Activated CD4-positive, CD25-positive, alpha-beta regulatory T cell treated with anti-CD3 and anti-CD28 coated beads, Interleukin-2, amount 50 U/mL, for 16 hours (primary cell): ENCODE results near the gene EPHB1.

Experiments used
- DNase-seq: peaks from one replicate; pipeline ENCODE4 v3.0.0-alpha.2; 2020; ENCODE audit warnings: low read depth, low spot score

EPHB1 gene

GRCh38 chr3:134794950-134795745 lies at the start of gene EPHB1:
Gene EPHB1 (plus strand): TSS chr3:134795260.
- DNase-seq, result peak; percentile 15

GRCh38 chr3:134748698-134749097 lies 46.4 kb upstream of the EPHB1 start:
- no peak for DNase-seq

GRCh38 chr3:134749174-134749573 lies 45.9 kb upstream of the EPHB1 start:
- DNase-seq, result no peak

GRCh38 chr3:134749802-134750553 lies 45.1 kb upstream of the EPHB1 start:
- DNase-seq, result no peak

- no peak for DNase-seq
Measured at GRCh38 chr3:134751831-134752230, 43.2 kb upstream of the EPHB1 start.

GRCh38 chr3:134752761-134753461 lies 42.1 kb upstream of the EPHB1 start:
- no peak for DNase-seq

- DNase-seq, result no peak
Measured at GRCh38 chr3:134753999-134754742, 40.9 kb upstream of the EPHB1 start.

GRCh38 chr3:134754768-134755559 lies 40.1 kb upstream of the EPHB1 start:
- no peak for DNase-seq

GRCh38 chr3:134755821-134756220 lies 39.2 kb upstream of the EPHB1 start:
- DNase-seq, result no peak

- DNase-seq, result no peak
Measured at GRCh38 chr3:134757549-134758069, 37.5 kb upstream of the EPHB1 start.

- no peak for DNase-seq
Measured at GRCh38 chr3:134761213-134761612, 33.8 kb upstream of the EPHB1 start.

GRCh38 chr3:134762016-134762415 lies 33.0 kb upstream of the EPHB1 start:
- no peak for DNase-seq

GRCh38 chr3:134765468-134765867 lies 29.6 kb upstream of the EPHB1 start:
- DNase-seq, result no peak

- DNase-seq, result no peak
Measured at GRCh38 chr3:134766290-134766689, 28.8 kb upstream of the EPHB1 start.

GRCh38 chr3:134768116-134768515 lies 26.9 kb upstream of the EPHB1 start:
- DNase-seq, result no peak

GRCh38 chr3:134768837-134769236 lies 26.2 kb upstream of the EPHB1 start:
- no peak for DNase-seq

- no peak for DNase-seq
Measured at GRCh38 chr3:134769287-134769868, 25.7 kb upstream of the EPHB1 start.

- DNase-seq, result no peak
Measured at GRCh38 chr3:134772011-134772410, 23.0 kb upstream of the EPHB1 start.

GRCh38 chr3:134772591-134772990 lies 22.5 kb upstream of the EPHB1 start:
- no peak for DNase-seq

GRCh38 chr3:134775831-134776230 lies 19.2 kb upstream of the EPHB1 start:
- DNase-seq, result no peak
